Choroid plexus epithelial cell (primary cell): ENCODE measurements around the gene CCDC85A.
A peak's percentile ranks its signal among the peaks of the same experiment; 100 is the strongest.

Experiments used
- DNase-seq: peaks from one replicate; pipeline ENCODE4 v3.0.0-alpha.2; 2010; ENCODE audit warnings: low read depth
- H3K4me3 ChIP-seq: 2 replicates; pipeline ENCODE4 v1.5.1; 2011; ENCODE audit warnings: low read depth, mild to moderate bottlenecking, control low read depth, low read length, moderate library complexity
- CTCF ChIP-seq: conservative IDR thresholded peaks from 2 replicates; pipeline ENCODE4 v1.5.1; 2011; ENCODE audit warnings: low read depth, mild to moderate bottlenecking, control low read depth, inconsistent platforms, low read length, moderate library complexity

The CCDC85A gene

GRCh38 chr2:56325661-56326345 is 142.0 kb downstream of the CCDC85A start:
- TF ChIP-seq CTCF = no peak
- DNase-seq = no peak

GRCh38 chr2:56326346-56326741 is 142.6 kb downstream of the CCDC85A start:
- TF ChIP-seq CTCF = no peak
- no peak overlapping the region for H3K4me3 ChIP-seq
- DNase-seq = no peak

More at GRCh38 chr2:56325661-56326345, 142.0 kb downstream of the CCDC85A start:
- H3K4me3 ChIP-seq = no peak overlapping the region

- DNase-seq = no peak
- no peak overlapping the region for H3K4me3 ChIP-seq
- no peak for TF ChIP-seq CTCF
These were observed 148.0 kb downstream of the CCDC85A start for GRCh38 chr2:56331810-56332209.

GRCh38 chr2:56333812-56334485 is 150.2 kb downstream of the CCDC85A start:
- no peak overlapping the region for H3K4me3 ChIP-seq
- no peak for TF ChIP-seq CTCF
- no peak for DNase-seq

- DNase-seq = peak; percentile 2
- no peak for TF ChIP-seq CTCF
- H3K4me3 ChIP-seq = no peak overlapping the region
These were observed 150.8 kb downstream of the CCDC85A start for GRCh38 chr2:56334622-56335021.

- DNase-seq = no peak
- TF ChIP-seq CTCF = no peak
- H3K4me3 ChIP-seq = no peak overlapping the region
These were observed 151.3 kb downstream of the CCDC85A start for GRCh38 chr2:56335101-56335500.

GRCh38 chr2:56337342-56337741 is 153.6 kb downstream of the CCDC85A start:
- no peak overlapping the region for H3K4me3 ChIP-seq
- DNase-seq = no peak
- TF ChIP-seq CTCF = no peak
